Measurements from ENCODE around the gene RNF217.

DNA sequence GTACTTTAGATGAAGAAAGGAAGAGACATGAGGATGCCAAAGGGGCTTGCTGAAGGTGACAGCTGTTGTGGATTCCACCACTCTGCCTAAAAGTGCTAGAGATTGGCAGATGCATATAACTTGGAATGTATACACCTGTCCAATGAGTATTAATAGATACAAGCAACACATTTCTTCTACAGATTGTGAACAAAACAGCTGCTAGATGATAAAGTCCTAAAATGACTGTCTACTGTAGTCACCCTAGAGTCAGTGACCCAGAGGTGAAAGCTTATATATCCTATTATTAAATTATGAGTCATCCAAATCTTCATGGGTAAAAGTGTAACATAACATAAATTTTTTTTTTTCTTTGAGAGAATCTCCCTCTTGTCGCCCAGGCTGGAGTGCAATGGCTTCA, 5.2 kb downstream of the RNF217 start:
- TF ChIP-seq, protein P1, sequence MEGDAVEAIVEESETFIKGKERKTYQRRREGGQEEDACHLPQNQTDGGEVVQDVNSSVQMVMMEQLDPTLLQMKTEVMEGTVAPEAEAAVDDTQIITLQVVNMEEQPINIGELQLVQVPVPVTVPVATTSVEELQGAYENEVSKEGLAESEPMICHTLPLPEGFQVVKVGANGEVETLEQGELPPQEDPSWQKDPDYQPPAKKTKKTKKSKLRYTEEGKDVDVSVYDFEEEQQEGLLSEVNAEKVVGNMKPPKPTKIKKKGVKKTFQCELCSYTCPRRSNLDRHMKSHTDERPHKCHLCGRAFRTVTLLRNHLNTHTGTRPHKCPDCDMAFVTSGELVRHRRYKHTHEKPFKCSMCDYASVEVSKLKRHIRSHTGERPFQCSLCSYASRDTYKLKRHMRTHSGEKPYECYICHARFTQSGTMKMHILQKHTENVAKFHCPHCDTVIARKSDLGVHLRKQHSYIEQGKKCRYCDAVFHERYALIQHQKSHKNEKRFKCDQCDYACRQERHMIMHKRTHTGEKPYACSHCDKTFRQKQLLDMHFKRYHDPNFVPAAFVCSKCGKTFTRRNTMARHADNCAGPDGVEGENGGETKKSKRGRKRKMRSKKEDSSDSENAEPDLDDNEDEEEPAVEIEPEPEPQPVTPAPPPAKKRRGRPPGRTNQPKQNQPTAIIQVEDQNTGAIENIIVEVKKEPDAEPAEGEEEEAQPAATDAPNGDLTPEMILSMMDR (IDR thresholded peaks at IDR 0.05 in 4 of 5, conservative IDR thresholded peaks at IDR 0.05 in 1 of 5) = no peak
- TF ChIP-seq POLR2A (IDR thresholded peaks at IDR 0.05) = no peak
